IPS DF 19.7 (cell line): ENCODE measurements around the gene ASGR2.
"Not testable (repeated sequence)": the region's sequence is repeated elsewhere in the genome, so short reads cannot be mapped to it uniquely, and the experiment has no call there.

Source experiments
- DNase-seq: peaks from one replicate; pipeline ENCODE4 v3.0.0-alpha.2; 2013; ENCODE audit warnings: low read depth, low spot score

ASGR2 gene

DNA sequence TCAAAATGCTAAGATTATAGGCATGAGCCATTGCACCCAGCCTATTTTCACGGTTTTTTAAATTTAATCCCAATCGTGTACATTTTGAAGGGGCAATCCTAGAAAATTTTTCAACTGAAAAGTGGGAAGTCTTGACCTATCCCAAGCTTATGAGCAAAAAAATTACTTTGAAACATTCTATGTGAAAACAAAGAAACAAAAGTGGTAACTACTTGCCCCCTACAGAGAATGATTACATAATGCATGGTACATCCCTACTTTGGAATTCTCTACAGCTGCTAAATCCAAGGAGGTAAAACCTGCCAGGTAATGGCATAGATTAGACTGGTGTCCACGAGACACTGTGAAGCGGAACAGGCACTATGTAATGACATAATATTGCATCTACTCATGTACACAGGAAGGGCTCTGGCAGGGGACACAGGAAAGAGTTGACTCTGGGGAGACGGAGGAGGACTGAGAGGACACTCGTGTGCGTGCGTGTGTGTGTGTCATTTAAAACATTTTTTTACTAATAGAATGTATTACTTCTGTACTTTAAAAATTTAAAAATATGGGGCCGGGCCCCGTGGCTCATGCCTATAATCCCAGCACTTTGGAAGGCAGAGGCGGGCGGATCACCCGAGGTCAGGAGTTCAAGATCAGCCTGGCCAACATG lies 15.7 kb downstream of the ASGR2 start:
- no peak for DNase-seq

DNA sequence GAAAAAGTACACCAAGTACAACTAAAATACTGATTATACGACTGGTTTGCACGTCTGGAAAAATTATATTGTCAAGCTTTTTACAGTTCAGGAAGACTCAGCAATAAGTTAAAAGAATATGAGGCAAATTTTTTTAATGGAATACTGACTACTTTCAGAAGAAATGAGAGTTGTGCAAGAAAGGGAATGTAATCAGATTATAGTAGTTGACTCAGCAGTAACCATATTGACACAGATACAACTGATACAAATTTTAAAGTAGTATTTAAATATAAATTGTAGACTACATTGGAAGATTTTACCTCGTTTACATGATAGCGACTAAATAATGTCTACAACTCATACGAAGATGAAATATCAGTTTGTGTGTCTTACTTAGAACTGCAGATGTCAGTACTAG lies 16.7 kb downstream of the ASGR2 start:
- no peak for DNase-seq

DNA sequence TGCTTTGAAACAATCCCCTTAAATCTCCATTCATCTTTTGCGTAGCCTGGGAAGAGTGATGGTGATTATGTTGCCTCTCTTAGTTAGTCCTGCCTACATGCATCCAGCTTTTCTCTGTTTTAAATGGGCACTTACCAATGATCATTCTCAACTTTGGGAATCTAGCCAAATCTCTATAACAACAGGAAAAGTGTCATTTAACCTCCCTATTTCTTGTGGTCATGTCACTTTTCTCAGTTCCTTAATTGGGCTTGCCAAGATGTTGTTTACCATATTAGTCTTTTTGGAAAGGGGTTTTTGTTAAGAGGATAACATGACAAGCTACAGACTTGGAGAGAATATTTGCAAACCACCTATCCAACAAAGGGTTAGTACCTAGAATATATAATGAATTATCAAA lies 19.0 kb downstream of the ASGR2 start:
- no peak for DNase-seq

DNA sequence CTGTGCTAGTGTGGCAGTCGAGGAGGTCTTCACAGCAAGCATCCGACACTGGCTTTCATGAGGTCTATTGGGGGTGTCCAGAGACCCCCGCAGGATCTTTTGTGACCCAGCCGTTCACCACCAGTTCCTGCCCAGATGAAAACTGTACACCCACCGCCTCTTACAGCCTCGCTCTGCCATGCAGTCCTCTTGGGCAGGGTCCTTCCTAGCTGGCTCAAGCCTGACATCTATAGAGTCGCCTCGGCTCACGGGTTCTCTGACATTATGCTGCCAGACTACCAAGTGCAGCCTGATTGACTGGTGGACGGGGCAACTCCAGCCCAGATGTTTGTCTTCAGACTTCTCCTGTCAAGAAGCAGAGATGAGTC lies 20.0 kb downstream of the ASGR2 start:
- DNase-seq, result no peak

DNA sequence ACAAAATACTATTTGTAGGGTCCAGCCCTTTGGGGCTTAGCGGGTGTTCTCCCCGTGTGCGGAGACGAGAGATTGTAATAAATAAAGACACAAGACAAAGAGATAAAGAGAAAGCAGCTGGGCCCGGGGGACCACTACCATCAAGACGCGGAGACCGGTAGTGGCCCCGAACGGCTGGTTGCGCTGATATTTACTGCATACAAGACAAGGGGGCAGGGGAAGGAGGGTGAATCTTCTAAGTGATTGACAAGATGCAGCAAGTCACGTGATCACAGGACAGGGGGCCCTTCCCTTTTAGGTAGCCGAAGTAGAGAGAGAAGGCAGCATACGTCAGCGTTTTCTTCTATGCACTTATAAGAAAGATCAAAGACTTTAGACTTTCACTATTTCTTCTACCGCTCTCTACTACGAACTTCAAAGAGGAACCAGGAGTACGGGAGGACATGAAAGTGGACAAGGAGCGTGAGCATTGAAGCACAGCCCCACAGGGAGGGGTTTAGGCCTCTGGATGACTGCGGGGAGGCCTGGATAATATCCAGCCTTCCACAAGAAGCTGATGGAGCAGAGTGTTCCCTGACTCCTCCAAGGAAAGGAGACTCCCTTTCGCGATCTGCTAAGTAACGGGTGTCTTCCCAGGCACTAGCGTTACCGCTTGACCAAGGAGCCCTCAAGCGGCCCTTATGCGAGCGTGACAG lies 23.2 kb downstream of the ASGR2 start:
- not testable (repeated sequence) for DNase-seq

DNA sequence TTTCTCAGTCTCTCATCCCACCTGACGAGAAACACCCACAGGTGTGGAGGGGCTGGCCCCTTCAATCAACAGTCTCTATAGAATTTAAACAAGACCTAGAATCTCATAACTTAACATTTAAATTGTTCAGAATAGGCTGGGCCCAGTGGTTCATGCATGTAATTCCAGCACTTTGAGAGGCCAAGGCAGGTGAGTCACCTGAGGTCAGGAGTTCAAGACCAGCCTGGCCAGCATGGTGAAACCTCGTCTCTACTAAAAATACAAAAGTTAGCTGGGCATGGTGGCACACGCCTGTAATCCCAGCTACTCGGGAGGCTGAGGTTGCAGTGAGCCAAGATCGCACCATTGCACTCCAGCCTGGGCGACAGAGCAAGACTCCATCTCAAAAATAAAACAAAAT lies 25.1 kb downstream of the ASGR2 start:
- DNase-seq, result not testable (repeated sequence)

DNA sequence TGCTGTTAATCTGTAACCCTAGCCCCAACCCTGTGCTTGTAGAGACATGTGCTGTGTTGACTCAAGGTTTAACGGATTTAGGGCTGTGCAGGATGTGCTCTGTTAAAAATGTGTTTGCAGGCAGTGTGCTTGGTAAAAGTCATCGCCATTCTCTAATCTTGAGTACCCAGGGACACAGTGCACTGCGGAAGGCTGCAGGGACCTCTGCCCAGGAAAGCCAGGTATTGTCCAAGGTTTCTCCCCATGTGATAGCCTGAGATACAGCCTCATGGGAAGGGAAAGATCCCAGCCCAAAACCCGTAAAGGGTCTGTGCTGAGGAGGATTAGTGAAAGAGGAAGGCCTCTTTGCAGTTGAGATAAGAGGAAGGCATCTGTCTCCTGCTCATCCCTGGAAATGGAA lies 26.2 kb downstream of the ASGR2 start:
- not testable (repeated sequence) for DNase-seq

DNA sequence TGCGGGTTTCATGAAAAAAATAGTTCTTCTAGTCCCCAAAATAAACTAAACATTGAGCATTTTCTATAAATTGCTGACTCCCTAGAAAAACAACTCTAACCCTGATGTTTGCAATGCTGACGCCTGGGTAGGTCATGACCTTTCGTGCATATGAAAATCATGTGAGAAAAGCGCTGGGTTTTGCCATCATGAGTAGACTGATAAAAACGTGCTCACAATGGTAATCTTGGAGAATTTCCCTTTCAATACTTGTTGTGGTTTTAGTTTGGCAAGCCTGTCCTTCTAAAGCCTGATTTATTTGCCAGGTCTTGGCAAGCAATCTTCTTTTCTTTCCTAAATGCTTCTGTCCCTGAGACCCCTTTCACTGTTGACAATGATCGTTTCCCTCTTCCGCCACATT lies 30.5 kb downstream of the ASGR2 start:
- DNase-seq, result no peak

DNA sequence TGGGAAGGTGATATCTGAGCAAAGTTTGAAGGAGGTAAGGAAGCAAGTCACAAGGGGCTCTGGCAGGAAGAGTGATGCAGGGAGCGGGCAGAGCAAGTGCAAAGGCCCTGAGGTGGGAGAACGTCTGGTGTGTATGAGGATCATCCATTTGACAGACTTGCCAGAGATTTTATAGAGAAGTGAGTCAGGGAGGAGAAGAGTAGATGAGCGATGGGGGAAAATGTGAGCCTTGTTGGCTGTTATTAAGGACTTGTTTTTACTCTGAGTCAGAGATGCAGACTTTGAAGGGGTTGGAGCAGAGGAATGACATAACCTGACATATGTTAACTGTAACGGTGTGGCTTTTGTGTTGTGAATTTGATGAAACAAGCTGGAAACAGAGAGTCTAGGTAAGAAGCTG lies 31.0 kb downstream of the ASGR2 start:
- no peak for DNase-seq

DNA sequence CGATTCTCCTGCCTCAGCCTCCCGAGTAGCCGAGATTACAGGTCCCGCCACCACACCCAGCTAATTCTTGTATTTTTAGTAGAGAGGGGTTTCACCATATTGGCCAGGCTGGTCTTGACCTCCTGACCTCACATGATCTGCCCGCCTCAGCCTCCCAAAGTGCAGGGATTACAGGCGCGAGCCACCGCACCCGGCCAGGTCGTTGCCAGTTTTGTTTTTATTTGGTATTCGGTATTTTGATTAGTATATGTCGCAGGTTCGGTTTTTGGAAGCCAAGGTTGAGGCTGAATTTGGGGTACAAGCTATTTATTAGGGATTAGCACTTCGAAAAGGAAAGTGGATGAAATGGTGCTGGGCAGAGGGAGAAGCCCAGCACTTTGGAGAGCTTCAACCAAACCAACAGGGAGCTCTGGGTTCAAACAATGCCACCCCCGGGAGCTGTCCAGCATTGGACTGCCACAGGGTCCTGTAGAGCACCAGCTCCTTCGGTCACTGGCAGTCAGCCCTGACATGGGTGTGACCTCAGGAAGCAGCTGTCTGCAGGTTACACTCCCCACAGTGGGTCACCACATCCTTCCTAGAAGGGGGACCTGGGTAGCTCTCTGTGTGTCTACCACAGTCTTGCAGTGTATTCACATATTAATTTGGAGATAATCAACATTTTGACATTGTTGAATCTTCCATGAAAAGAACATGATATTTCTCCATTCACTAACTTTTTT lies 33.1 kb downstream of the ASGR2 start:
- DNase-seq, result no peak

DNA sequence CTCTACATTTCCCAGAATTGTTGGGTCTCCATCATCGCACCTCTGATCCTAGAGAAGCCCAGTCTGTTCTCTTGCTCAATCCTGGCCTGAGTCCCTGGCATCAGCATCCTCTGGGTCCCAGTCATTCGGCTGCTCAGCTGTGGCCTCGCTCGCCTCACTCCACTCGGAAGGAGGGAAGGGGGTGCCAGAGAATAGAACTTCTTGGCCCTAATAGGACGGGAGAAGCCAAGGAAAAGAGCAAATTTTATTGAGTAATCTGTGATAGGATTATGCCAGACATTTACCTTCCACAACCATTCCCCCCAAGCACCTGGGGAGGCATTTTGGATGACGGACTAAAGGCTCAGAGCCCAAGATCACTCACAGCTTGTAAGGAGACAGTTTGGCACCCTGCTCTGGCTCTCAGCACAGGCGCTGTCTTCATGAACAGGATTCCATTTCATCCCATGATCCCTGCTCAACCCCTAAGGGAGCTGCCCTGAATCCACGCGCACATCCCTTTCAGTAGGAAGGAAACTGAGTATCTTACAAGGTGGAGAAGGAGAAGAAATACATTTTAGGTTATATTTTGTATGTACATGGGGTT lies 34.1 kb downstream of the ASGR2 start:
- DNase-seq, result no peak

DNA sequence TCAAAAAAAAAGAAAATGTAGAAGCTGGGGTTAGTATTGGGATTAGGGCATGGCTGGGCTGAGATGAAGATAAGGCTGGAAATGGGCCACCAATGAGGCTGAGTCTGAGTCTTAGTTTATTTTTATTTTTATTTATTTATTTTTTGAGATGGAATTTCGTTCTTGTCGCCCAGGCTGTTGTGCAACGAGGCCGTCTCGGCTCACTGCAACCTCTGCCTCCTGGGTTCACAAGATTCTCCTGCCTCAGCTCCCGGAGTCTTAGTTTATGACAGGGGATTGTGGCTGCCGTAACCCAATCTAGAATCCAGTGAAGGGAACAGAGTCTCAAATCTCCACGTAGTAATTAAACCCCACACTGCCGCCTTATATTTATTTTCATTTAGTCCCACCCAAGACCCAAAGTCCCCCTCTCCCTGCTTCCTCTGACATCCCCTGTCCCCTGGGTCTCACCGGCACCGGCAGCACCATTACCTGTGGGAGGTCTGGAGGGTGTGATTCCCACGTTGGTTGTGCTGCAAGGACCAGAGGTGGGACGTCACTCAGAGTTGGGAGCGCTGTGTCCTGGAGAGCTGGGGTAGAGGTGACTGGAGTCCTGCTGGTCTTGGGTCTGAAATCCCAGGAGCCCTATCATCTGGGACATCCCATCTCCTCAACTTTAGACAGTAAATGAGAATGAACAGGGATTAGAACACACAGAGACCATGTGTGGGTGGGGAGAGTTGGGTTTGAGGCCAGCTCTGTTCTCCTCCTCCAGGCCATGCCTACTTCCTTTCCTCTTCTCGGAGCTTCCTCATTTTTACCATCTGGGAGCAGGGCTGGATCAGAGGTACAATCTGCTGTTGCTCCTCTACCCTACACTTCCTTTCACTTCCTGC lies 34.8 kb downstream of the ASGR2 start, which contains the start of gene CLEC10A:
Gene CLEC10A (minus strand): TSS at position 671 of the 875 bp plus-strand sequence. CDS start 1,439 bp downstream, outside the sequence.
- no peak for DNase-seq

DNA sequence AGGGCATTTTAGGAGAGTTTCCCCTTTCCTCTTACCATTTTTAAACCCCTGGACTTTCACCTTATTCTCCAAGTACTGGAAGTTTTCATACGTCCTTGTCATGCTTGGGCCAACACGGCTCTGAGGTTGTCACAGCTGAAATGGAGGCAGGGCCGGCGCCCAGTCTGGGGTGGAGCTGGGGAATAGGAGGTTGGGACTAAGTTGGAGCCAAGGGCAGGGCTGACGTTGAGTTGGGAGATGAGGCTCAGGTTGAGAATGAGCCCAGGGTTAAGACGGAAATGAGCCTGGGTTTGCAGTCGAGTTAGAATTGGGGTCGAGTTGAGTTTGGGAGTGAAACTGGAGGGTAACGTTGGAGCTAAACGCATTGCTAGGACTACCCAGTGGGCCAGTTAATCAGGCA lies 35.9 kb downstream of the ASGR2 start:
- no peak for DNase-seq

DNA sequence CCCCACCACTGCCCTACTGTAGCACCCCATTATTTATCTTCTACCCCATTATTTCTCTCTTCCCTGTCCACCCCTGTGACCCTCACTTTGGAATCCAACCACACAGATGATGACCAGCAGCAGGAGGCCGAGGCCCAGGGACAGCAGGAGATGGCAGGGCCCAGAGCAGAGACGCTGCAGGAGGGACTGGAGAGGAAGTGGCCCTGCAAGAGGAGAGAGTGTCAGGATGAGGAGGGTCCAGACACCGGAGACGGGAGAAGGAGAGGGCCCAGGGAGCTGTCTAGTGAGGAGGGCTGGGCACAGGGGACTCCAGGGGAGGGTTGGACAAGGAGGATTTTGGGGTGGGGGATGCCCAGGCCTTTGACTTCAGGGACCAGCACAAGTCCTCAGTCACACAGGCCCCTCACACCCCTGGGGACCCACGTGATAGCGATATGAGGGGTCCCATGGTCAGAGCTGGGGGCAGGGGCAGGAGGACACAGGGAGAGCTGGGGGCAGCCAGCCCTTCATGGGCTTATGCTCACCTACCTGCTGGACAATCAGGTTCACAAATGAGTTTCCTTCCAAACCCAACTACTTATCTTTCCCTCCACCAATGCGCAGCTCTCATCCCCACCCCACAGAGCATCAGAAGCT lies 36.6 kb downstream of the ASGR2 start:
- DNase-seq, result no peak

DNA sequence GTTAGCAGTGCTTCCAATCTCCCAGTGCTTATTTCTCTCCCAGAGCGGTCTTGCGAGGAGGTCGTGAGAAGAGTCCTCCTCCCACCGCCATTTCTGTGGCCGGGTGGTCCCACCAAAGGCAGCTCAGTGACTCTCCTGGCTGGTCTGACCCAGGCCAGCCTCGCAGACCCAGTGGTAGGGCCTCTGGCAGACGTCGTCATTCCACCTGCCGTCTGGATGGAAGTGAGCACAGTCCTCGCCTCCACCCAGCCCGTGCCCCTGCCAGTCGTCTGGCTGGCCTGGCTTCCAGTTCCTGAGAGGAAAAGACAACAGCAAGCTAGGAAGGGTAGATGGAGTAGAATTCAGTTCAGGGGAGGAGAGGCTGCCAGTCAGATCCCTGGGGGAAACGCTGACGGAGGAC lies 39.7 kb downstream of the ASGR2 start:
- no peak for DNase-seq

DNA sequence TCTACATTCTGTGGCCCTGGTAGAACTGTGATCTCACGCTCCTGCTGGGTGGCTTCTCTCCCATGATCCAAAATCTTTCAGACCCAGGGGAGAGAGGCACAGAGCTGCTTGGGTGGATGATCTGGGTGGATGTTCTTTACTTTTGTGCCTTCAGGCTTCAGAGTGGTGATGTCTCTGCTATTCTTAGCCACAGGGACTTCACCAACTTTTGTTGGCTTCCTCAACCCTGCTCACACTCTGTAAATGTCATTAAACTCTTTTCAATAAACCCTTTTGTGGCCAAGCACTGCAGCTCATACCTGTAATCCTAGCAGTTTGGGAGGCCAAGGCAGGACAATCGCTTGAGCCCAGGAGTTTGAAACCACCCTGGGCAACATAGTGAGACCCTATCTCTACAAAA lies 42.2 kb downstream of the ASGR2 start:
- DNase-seq, result no peak

DNA sequence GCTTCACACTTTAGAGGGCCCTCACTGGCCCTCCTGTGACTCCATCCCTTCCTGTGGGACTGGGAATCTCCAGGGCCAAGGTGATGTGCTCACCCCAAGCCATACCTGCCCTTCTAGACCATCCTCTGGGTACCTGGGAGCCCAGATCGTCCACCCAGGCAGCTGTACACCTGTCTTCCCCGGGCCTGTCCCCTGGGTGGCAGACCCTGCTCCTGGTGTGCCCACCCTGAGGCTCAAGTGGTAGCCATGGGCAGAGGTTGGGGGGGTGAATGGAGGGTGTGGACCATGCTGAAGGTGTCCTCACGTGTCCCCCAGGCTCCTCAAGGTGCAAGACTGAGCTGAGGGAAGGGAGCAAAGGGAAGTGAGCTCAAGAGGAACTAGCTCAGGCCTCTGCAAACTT lies 43.9 kb downstream of the ASGR2 start:
- DNase-seq, result no peak

DNA sequence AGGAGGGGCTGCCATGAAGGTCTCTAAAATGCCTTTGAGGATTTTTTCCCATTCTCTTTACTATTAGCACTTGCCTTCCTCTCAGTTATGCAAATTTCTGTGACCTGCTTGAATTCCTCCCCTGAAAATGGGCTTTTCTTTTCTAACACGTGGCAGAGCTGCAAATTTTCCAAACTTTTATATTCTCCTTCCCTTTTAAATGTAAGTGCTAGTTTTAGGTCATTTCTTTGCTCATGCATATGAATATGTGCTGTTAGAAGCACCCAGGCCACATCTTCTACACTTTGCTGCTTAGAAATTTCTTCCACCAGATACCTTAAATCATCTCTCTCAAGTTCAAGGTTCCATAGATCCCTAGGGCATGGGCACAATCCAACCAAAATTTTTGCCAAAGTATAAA lies 46.4 kb downstream of the ASGR2 start:
- no peak for DNase-seq

DNA sequence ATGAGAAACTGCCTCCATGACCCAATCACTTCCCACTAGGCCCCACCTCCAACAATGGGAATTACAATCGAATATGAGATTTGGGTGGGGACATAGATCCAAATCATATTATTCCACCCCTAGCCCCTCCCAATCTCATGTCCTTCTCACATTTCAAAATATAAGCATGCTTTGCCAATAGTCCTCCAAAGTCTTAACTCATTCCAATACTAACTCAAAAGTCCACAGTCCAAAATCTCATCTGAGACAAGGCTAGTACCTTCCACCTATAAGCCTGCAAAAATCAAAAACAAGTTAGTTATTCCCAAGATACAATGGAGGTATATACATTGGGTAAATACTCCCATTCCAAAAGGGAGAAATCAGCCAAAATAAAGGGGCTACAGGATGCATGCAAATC lies 47.4 kb downstream of the ASGR2 start:
- DNase-seq, result no peak

DNA sequence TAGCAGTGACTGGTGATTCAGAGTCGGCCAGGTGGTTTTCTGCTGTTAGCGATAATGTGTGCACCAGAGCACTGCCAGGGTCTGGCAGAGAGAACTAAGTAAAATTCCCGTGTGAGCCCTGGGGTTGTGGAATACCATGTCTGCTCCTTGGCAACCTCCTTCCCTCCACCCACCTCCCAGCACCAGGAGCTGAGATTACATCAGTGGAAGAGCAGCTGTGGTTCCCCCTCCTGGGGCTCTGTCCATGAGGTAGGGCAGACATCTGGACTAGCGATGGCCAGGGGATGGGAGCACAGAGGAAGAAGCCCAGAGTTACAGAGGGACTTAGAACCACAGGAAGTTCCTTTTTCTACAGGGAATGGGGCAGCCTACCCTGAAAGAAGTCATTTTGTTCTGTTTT lies 50.4 kb downstream of the ASGR2 start:
- DNase-seq, result no peak

DNA sequence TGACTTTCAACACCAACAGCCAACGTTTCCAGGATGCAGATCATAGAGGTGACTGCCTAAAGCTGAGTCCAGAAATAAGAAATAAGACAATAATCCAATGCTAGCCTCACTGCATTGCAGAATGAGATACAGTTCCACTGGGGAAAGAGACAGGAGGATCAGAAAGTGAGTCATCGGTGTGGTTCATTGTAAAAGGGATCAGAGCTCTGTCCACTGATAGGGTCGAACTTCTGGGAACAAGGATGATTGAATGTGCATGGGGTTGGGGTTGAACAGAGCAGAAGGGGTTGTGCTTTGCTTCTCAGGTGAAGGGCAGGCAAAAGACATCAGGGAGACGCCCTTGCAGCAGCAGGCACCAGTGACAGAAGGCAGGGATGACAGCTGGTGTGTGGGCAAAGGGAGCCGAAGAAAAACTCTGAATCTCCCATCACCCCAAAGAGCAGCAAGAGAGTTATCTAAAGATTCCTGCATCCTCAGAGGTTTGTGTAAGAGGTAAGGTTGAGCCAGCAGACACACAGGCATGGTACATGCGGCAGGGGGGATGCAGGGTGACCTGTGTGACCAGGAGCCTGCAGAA lies 51.0 kb downstream of the ASGR2 start:
- no peak for DNase-seq
